Measurements from ENCODE around the gene HES4. TPM values are rescaled to one million over a fixed set of nuclear protein-coding genes. Genes with fewer than 3 reads are reported as not detected.

HES4 gene
- 56.3 and 58.9 TPM in 2 replicates for total RNA-seq

GRCh38 chr1:999725-1000356 lies at the start of gene HES4:
Gene HES4 (minus strand): TSS chr1:1000097. CDS start chr1:999973, 124 bp downstream.

GRCh38 chr1:1020000-1020404 lies 20.1 kb upstream of the HES4 start, which contains the start of gene AGRN:
Gene AGRN (plus strand): TSS chr1:1020120. CDS start chr1:1020173, 53 bp downstream.

GRCh38 chr1:1013105-1013921 lies 13.4 kb upstream of the HES4 start, which contains the start of gene ISG15:
Gene ISG15 (plus strand): TSS chr1:1013497. CDS start chr1:1013574, 77 bp downstream.

GRCh38 chr1:981955-982558 lies 17.8 kb downstream of the HES4 start, which contains the start of gene PERM1:
Gene PERM1 (minus strand): TSS chr1:982093. CDS start chr1:981029, 1,064 bp downstream.

GRCh38 chr1:966135-966703 lies 33.7 kb downstream of the HES4 start, which contains the start of gene PLEKHN1:
Gene PLEKHN1 (plus strand): TSS chr1:966482. CDS start chr1:966532, 50 bp downstream.

GRCh38 chr1:960363-961131 lies 39.4 kb downstream of the HES4 start, which contains the start of gene KLHL17:
Gene KLHL17 (plus strand): TSS chr1:960584. CDS start chr1:960694, 110 bp downstream.

GRCh38 chr1:958823-959730 lies 40.8 kb downstream of the HES4 start, which contains the start of gene NOC2L:
Gene NOC2L (minus strand): TSS chr1:959256. CDS start chr1:959240, 16 bp downstream.

Other genes starting within 250 kb of the HES4 start
- 0.98 and 1.3 TPM in 2 replicates for gene SAMD11, start 76.2 kb downstream of the HES4 start, total RNA-seq
- 115 and 127 TPM in 2 replicates for gene NOC2L, start 40.8 kb downstream of the HES4 start, total RNA-seq
- 19.6 and 20.5 TPM in 2 replicates for gene KLHL17, start 39.5 kb downstream of the HES4 start, total RNA-seq
- 13.5 and 16.1 TPM in 2 replicates for gene PLEKHN1, start 33.6 kb downstream of the HES4 start, total RNA-seq
- 0.35 TPM in 1 of 2 replicates, not detected in the other for gene PERM1, start 18.0 kb downstream of the HES4 start, total RNA-seq
- 23.9 and 28.7 TPM in 2 replicates for gene ISG15, start 13.4 kb upstream of the HES4 start, total RNA-seq
- 269 and 285 TPM in 2 replicates for gene AGRN, start 20.0 kb upstream of the HES4 start, total RNA-seq
- gene RNF223, start 74.2 kb upstream of the HES4 start, total RNA-seq, result 1.3 and 2.2 TPM in 2 replicates
- gene C1orf159, start 116.0 kb upstream of the HES4 start, total RNA-seq, result 12.7 and 22.9 TPM in 2 replicates
- not detected in 2 replicates for gene TTLL10, start 173.8 kb upstream of the HES4 start, total RNA-seq
- 0.63 and 0.98 TPM in 2 replicates for gene TNFRSF18, start 206.5 kb upstream of the HES4 start, total RNA-seq
- not detected in 2 replicates for gene TNFRSF4, start 214.1 kb upstream of the HES4 start, total RNA-seq
- gene SDF4, start 231.9 kb upstream of the HES4 start, total RNA-seq, result 130 TPM in 2 replicates
- 23.6 and 24.7 TPM in 2 replicates for gene B3GALT6, start 232.1 kb upstream of the HES4 start, total RNA-seq
- gene C1QTNF12, start 246.6 kb upstream of the HES4 start, total RNA-seq, result 0.71 and 1.1 TPM in 2 replicates

All from airway epithelial cell (primary cell).